GM19438 (cell line): Measurements from ENCODE around the gene RPS2.
"Not testable (repeated sequence)": the region's sequence is repeated elsewhere in the genome, so short reads cannot be mapped to it uniquely, and the experiment has no call there.

Experiments used
- ATAC-seq: cut with Tn5 transposase; IDR thresholded peaks from one replicate; pipeline ENCODE4 v1.9.1; 2021; ENCODE audit warnings: low read depth; ENCODE audit not compliant: unreplicated experiment

RPS2 gene

GRCh38 chr16:1966460-1966859 is 1.8 kb upstream of the RPS2 start, which contains the start of gene RNF151:
TSS of gene RNF151 (plus strand) at chr16:1966856. CDS start at chr16:1966882, 26 bp downstream.
- no peak for ATAC-seq

DNA sequence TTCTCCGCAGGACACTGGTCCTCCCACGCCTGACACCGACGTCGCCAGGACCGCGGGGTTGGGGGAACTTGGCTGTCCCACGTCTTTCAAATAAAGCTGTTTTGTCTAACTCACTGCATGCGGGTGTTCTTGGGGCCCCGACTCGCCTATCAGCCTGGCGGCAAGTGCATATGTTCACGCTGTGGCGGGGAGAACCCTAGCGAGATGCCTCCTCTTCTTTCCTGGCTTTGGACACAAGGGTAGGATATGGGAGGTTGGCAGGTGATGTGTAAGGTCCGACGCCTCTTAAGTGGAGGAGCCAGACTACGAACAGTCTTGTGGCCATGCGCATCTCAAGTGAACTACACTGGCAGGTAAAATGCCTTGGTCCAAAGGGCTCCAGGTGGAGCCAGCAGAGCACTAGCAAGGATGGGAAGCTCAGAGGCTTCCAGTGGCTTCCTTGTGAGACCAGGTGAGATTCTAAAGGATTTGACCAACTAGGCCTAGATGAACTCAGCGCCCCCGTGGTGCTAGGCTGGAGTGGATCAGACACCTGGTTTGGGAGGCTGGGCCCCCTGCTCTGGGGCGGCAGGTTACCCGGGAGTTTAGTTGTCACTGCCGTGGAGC is 873 bp upstream of the RPS2 start:
- no peak for ATAC-seq

- ATAC-seq = no peak
Observed at GRCh38 chr16:1963806-1964505, 670 bp downstream of the RPS2 start.

GRCh38 chr16:1962161-1963153 is 2.2 kb downstream of the RPS2 start:
- not testable (repeated sequence) for ATAC-seq

DNA sequence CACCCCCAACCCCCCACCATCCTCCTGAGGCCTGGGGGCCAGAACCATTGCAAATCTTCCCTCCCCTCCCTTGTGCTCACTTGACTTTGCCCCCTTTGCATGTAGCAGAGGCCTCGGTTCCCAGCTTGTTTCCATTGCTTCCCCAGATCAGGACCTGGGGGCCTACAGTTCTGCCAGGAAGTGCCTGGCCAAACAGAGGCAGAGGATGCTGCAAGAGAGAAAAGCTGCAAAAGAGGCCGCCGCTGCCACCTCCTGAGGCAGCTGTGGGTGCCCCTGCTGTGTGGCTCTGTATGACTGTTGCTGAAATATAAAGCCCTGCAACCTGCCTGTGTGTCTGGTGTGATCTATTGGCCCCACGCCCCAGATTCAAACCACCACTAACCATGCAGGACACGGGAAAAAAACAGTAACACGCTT is 3.0 kb downstream of the RPS2 start:
- no peak for ATAC-seq

GRCh38 chr16:1960665-1961630 is 3.7 kb downstream of the RPS2 start:
- no peak for ATAC-seq

GRCh38 chr16:1959269-1960039 is 5.2 kb downstream of the RPS2 start, which contains the start of gene NDUFB10:
TSS of gene NDUFB10 (plus strand) at chr16:1959538. CDS start at chr16:1959625, 87 bp downstream.
- peak; percentile 66 for ATAC-seq

DNA sequence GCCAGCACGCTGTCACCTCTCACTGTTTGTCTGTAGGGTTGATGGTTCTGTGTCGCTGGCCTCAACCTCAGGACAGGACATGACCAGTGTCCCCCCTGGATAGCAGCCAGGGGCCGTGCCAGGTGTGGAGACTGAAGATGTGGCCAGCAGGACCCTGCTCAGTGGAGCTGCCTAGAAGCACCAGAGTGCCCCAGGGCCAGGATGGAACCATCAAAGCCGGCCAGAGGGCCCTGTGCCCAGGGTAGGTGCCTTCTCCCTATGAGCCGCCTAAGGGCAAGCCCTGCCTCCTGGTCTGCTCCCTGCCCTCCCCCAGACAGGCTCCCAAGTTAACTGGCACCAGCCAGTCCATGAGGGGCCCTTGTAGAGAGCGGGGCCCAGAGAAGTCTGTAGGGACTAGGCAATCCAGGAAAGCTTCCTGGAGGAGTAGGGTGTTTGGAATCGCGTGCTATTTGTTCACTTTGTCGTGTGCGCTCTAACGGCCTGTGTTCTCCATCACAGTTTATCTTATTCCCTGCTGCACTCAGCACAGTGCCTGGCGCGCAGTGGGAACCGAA is 5.8 kb downstream of the RPS2 start:
- no peak for ATAC-seq

DNA sequence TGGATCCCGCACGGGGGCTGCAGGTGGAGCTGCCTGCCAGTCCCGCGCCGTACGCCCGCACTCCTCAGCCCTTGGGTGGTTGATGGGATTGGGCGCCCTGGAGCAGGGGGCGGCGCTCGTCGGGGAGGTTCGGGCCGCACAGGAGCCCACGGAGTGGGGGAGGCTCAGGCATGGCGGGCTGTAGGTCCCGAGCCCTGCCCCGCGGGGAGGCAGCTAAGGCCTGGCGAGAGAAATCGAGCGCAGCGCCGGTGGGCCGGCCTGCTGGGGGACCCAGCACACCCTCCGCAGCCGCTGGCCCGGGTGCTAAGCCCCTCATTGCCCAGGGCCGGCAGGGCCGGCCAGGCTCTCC is 6.5 kb downstream of the RPS2 start:
- ATAC-seq = not testable (repeated sequence)

- not testable (repeated sequence) for ATAC-seq
Observed at GRCh38 chr16:1957434-1958142, 7.0 kb downstream of the RPS2 start.

DNA sequence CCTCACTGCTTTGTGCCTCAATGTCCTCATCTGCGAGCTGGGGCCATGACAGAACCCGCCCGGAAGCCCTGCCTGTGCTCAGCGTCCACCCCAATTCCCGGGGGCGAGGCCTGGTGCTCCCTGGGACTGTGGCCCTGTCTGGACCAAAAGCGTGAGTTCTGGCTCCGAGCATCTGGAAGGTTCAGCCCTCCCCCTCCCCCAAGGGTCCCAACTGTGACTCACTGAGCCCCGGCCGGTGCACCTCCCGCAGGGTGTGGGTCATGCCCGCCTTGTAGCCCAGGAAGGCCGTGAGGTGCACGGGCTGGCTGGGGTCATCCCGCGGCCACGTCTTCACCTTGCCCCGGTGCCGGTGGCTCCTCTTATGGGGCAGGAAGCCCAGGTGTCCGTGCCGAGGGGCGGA is 10.9 kb downstream of the RPS2 start:
- ATAC-seq = no peak

- ATAC-seq = no peak
Observed at GRCh38 chr16:1950559-1950958, 14.1 kb downstream of the RPS2 start.

- no peak for ATAC-seq
Observed at GRCh38 chr16:1950047-1950446, 14.6 kb downstream of the RPS2 start.

DNA sequence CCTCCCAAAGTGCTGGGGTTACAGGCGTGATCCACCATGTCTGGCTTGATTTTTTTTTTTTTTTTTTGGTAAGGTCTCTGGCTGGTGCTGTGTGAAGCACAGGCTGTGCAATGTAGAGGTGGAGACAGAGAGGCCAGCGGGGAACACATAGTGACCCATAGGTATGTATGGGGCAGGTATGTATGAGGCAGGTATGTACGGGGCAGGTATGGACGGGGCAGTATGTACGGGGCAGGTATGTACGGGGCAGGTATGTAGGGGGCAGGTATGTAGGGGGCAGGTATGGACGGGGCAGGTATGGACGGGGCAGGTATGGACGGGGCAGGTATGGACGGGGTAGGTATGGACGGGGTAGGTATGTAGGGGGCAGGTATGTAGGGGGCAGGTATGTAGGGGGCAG is 15.1 kb downstream of the RPS2 start:
- ATAC-seq = no peak

DNA sequence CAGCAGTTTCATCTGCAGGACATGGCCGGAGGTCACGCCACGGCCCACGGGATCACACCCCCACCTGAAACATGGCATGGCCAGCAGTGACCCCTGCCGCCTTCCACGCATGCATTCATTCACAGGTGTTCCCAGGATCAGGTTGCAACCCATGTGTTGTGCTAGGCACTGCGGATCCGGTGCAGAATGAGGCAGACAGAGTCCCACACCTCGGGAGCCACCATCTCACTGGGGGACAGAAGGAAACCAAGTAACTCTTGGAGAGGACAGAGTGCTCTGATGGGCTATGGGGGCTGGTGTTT is 17.3 kb downstream of the RPS2 start:
- ATAC-seq = no peak

DNA sequence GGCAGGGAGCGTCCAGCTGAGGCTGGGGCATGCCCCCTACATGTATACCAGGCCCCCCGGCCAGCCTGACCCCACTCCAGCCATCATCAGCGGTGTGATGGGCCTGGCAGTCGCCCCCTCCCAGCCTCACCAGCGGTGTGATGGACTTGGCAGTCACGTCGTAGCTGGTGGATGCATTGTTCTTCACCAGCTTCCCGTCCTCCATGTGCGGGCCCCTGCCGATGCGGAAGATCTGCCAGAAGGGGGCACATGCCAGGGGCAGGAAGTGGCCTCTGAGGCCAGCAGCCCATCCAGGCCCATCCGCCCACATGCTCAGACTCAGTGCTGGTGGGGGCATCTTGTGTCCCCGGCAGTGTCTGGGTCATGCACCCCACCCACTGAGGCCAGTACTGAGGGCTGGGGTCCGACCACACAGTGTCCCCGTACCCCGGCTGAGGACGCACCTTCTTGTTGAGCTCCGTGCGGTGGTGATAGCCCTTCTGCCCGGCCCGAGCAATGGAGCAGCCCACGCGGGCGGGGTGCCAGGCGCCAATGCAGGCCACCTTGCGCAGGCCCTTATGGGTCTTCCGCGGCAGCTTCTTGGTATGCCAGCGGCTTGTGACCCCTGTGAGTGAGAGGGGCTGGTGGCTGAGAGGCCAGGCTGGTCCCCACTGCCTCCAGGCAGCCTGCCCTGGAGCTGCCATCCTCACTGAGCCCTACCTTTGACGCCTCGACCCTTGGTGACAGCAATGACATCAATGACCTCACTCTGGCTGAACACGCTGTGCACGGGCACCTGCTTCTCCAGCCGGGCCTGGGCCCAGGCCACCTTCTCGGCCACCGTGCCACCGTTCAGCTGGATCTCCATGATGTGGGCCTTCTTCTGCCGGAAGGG is 17.9 kb downstream of the RPS2 start:
- no peak for ATAC-seq

GRCh38 chr16:1945559-1946391 is 18.9 kb downstream of the RPS2 start:
- ATAC-seq = no peak
